22Rv1 (cell line): Measurements from ENCODE around the gene TTC28.

Experiments used
- ZFX ChIP-seq: fragments of 450-650 bp; IDR thresholded peaks from 2 replicates; pipeline ENCODE4 v1.6.1; 2017; ENCODE audit warnings: antibody characterized with exemption, borderline replicate concordance
- TF ChIP-seq, protein P1 (sequence below): fragments of 450-650 bp; IDR thresholded peaks from 2 replicates; pipeline ENCODE4 v1.5.1; 2017; ENCODE audit warnings: mild to moderate bottlenecking

DNA sequence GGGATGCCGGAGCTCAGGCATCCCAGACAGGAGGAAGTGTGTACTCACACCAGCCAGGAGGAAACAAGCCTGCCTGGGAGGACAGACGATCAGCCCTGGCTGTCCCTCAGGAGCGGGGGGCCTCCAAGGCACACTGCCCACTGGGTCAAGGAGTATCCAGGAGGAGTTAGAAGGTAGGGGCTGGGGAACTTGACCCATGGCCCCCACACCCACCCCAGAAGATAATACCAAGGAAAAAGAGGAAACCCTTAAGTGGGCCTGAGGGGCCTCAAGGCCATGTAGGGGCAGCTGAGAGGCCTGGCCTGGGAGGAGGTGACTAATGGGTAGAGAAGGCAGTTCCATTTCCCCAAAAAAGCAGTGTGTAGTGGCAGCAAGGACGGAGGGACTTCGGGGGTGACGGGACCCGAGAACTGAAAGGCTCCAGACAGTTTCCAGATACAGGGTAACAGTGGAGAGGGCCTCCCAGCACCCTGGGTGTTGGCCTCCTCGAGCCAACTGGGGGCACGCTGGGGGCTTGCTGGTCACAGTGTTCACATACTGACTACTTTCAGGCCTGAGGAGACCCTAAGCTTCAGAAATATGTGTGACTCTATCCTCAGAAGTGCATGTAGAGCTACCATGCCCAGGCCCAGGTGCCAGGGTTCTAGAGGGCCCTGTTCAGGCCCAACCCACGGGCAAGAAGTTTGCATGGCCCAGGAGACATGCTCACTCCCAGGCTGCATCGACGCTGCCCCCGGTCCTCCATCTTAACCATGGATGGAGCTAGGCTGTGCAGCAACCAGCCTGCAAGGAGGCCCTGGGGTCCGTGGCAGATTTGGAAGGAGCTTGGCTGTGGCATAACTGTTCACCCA, 684.9 kb downstream of the TTC28 start:
- TF ChIP-seq, protein P1, sequence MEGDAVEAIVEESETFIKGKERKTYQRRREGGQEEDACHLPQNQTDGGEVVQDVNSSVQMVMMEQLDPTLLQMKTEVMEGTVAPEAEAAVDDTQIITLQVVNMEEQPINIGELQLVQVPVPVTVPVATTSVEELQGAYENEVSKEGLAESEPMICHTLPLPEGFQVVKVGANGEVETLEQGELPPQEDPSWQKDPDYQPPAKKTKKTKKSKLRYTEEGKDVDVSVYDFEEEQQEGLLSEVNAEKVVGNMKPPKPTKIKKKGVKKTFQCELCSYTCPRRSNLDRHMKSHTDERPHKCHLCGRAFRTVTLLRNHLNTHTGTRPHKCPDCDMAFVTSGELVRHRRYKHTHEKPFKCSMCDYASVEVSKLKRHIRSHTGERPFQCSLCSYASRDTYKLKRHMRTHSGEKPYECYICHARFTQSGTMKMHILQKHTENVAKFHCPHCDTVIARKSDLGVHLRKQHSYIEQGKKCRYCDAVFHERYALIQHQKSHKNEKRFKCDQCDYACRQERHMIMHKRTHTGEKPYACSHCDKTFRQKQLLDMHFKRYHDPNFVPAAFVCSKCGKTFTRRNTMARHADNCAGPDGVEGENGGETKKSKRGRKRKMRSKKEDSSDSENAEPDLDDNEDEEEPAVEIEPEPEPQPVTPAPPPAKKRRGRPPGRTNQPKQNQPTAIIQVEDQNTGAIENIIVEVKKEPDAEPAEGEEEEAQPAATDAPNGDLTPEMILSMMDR = no peak
- no peak for TF ChIP-seq ZFX
